ENCODE measurements around the gene ZNF462.

The ZNF462 gene

DNA sequence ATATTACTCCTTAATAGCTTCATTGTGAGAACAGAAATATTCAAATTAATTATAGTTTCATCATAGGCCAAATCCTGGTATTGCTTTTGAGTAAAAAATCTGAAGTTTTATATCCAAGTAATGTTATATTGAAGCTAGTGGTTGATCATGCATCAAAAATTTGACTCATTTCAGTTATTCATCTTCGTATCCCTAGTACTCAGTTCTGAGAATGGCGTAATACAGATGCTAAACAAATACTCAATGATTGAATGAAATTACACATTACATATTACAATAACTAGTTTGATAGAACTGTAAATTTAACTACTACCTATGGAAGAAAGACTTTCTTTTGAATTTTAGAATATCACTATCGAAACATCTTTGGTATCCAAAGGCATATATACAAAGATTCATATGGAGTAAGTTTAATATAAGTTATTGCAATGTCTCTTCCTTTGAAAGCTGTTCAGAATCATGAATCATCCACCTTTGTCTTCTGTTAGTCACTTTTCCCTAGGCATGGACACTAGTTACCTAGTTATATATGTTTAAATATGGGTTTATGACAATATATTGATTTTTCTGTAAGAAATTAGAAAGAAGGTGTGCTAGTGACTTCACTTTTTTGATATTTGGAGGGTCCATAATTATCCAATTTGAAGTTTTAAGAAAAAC is 5.0 kb upstream of the ZNF462 start:
- TF ChIP-seq RAD21 (IDR thresholded peaks at IDR 0.05; ENCODE audit: low read depth): no peak
- no peak for TF ChIP-seq FOXM1 (IDR thresholded peaks at IDR 0.05; ENCODE audit: borderline replicate concordance, low read depth)
- TF ChIP-seq TAF1 (IDR thresholded peaks at IDR 0.05; ENCODE audit: low read depth): no peak
- TF ChIP-seq, protein P1, sequence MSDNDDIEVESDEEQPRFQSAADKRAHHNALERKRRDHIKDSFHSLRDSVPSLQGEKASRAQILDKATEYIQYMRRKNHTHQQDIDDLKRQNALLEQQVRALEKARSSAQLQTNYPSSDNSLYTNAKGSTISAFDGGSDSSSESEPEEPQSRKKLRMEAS (IDR thresholded peaks at IDR 0.05): no peak
- TF ChIP-seq, protein P2, sequence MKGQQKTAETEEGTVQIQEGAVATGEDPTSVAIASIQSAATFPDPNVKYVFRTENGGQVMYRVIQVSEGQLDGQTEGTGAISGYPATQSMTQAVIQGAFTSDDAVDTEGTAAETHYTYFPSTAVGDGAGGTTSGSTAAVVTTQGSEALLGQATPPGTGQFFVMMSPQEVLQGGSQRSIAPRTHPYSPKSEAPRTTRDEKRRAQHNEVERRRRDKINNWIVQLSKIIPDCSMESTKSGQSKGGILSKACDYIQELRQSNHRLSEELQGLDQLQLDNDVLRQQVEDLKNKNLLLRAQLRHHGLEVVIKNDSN (IDR thresholded peaks at IDR 0.05): no peak
- TF ChIP-seq TEAD4 (IDR thresholded peaks at IDR 0.05): no peak
- TF ChIP-seq YY1 (IDR thresholded peaks at IDR 0.05; ENCODE audit: low read depth): no peak
- TF ChIP-seq EGR1 (IDR thresholded peaks at IDR 0.05): no peak
- no peak for TF ChIP-seq CEBPB (IDR thresholded peaks at IDR 0.05)
- no peak for TF ChIP-seq TCF12 (IDR thresholded peaks at IDR 0.05; ENCODE audit: low read depth)
- TF ChIP-seq ZBTB7A (IDR thresholded peaks at IDR 0.05; ENCODE audit: low read depth): no peak
- TF ChIP-seq, protein P3, sequence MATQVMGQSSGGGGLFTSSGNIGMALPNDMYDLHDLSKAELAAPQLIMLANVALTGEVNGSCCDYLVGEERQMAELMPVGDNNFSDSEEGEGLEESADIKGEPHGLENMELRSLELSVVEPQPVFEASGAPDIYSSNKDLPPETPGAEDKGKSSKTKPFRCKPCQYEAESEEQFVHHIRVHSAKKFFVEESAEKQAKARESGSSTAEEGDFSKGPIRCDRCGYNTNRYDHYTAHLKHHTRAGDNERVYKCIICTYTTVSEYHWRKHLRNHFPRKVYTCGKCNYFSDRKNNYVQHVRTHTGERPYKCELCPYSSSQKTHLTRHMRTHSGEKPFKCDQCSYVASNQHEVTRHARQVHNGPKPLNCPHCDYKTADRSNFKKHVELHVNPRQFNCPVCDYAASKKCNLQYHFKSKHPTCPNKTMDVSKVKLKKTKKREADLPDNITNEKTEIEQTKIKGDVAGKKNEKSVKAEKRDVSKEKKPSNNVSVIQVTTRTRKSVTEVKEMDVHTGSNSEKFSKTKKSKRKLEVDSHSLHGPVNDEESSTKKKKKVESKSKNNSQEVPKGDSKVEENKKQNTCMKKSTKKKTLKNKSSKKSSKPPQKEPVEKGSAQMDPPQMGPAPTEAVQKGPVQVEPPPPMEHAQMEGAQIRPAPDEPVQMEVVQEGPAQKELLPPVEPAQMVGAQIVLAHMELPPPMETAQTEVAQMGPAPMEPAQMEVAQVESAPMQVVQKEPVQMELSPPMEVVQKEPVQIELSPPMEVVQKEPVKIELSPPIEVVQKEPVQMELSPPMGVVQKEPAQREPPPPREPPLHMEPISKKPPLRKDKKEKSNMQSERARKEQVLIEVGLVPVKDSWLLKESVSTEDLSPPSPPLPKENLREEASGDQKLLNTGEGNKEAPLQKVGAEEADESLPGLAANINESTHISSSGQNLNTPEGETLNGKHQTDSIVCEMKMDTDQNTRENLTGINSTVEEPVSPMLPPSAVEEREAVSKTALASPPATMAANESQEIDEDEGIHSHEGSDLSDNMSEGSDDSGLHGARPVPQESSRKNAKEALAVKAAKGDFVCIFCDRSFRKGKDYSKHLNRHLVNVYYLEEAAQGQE (IDR thresholded peaks at IDR 0.05; ENCODE audit: low read depth): no peak
- TF ChIP-seq NFIC (IDR thresholded peaks at IDR 0.05): no peak

DNA sequence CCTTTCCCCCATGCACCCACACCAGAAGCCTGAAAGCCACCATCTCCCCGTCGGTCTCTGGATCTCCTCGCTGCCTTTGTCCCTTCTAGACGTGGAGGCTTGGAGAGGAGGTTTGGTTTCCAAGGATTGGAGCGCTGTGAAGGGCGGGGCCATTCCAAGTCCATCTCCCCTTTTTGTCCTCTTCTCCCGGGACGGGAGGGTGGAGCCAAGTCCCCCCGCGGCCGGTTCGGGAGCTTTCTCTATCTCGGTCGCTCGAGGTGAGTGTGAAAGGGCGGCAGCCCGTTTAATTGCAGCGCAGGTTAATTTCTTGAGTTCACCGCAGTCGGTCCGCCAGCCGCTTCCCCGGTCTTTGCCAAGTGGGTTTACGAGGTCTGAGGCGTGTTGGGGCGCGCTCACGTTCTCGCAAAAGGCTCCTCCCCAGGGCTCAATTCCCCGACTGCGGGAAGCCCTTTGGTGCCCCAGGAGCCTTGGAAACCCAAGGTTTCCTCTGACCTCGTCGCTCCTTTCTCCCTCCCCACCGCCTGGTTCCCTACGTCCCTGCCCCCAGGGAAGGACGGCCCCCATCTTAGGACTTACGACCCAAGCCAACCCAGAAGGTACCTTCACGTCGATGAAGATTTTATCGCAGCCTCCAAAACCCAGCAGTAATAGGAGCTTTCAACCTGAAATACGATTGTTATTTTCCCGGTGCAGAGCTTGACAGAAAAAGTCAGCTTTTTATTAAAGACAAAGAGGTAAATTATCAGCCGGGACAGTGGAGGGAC is 2.8 kb upstream of the ZNF462 start:
- TF ChIP-seq NFIC (IDR thresholded peaks at IDR 0.05): no peak
- TF ChIP-seq EP300 (IDR thresholded peaks at IDR 0.05; ENCODE audit: borderline replicate concordance): no peak
- TF ChIP-seq TAF1 (IDR thresholded peaks at IDR 0.05; ENCODE audit: low read depth): no peak
- no peak for TF ChIP-seq TEAD4 (IDR thresholded peaks at IDR 0.05)
- TF ChIP-seq EGR1 (IDR thresholded peaks at IDR 0.05): no peak
- no peak for TF ChIP-seq YY1 (IDR thresholded peaks at IDR 0.05; ENCODE audit: low read depth)
- no peak for TF ChIP-seq TCF12 (IDR thresholded peaks at IDR 0.05; ENCODE audit: low read depth)

DNA sequence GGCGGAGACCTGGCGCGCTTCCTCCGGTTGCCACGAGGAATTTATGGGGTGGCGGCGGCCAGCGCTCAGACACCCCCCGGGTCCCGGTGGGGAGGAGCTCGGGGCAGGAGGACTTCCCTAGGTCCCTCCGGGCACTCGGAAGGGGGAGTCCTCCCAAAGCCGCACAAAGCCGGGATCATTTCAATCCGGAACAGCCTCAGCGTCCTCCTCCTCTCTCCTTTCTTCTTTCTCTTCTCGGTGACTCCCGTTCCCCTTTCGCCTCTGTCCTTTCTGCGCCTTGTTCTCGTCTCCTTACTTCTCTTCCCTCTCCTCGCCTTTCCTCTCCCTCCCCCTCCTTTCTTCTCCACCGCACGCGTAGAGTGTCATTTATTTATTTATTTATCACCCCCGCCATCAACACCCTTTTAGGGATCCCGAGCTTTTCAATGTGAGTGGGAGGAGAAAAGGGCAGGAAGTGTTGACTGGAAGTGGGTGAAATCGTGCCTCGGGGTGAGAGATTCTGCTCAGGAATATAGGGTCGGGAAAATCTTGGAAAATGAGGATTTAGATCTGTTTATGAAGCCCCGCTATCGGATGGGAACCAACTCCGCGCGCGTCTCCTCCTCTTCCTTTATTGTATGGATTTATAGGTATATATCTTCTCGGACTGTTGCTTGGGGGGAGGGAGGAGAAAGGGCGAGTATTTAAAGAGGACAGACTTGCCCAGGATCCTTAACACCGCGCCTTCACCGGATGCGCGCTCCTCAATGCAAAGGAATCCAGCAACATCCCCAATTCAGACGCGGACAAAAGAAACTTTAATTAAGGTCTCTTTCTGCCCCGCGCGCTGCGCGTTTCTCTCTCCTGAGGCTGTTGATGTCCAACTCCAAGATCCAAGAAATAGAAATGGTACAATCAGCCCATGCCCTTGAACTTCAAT is 2.0 kb upstream of the ZNF462 start:
- TF ChIP-seq, protein P1 (IDR thresholded peaks at IDR 0.05): no peak
- TF ChIP-seq TEAD4 (IDR thresholded peaks at IDR 0.05) (no peak), YY1 (IDR thresholded peaks at IDR 0.05; ENCODE audit: low read depth) (no peak), TAF1 (IDR thresholded peaks at IDR 0.05; ENCODE audit: low read depth) (no peak), RAD21 (IDR thresholded peaks at IDR 0.05; ENCODE audit: low read depth) (no peak), CEBPB (IDR thresholded peaks at IDR 0.05) (no peak), FOXM1 (IDR thresholded peaks at IDR 0.05; ENCODE audit: borderline replicate concordance, low read depth) (no peak), EGR1 (IDR thresholded peaks at IDR 0.05) (no peak), NFIC (IDR thresholded peaks at IDR 0.05) (no peak), CREB1 (IDR thresholded peaks at IDR 0.05; ENCODE audit: low read depth) (no peak), TCF12 (IDR thresholded peaks at IDR 0.05; ENCODE audit: low read depth) (no peak), EP300 (IDR thresholded peaks at IDR 0.05; ENCODE audit: borderline replicate concordance) (no peak), ZBTB7A (IDR thresholded peaks at IDR 0.05; ENCODE audit: low read depth) (no peak)
- TF ChIP-seq, protein P2 (IDR thresholded peaks at IDR 0.05): no peak
- TF ChIP-seq, protein P3 (IDR thresholded peaks at IDR 0.05; ENCODE audit: low read depth): no peak

DNA sequence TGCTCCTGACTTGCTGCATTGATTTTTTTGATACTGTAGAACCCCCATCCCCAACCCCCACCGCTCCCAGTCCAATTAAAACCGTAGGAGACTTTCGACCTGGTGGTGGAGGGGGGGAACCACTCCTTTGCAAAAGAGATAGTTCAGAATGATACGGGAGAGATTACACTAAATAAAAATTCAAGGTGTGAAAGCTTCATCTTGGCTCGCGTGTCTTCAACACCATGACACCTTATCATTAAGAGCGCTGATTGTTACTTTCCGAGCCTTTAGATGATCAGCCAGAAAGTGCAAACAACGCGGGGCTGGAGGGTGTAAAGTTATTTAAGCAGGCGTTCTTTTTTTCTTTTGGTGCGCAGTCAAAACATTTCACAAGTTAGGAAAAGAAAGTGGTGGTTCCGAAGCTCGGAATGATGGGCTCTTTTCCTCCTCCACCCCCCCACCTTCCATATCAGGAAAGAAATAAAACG is 1.3 kb upstream of the ZNF462 start:
- TF ChIP-seq RAD21 (IDR thresholded peaks at IDR 0.05; ENCODE audit: low read depth) (no peak), TAF1 (IDR thresholded peaks at IDR 0.05; ENCODE audit: low read depth) (no peak), ZBTB7A (IDR thresholded peaks at IDR 0.05; ENCODE audit: low read depth) (no peak), TCF12 (IDR thresholded peaks at IDR 0.05; ENCODE audit: low read depth) (no peak), CEBPB (IDR thresholded peaks at IDR 0.05) (no peak), FOXM1 (IDR thresholded peaks at IDR 0.05; ENCODE audit: borderline replicate concordance, low read depth) (no peak), NFIC (IDR thresholded peaks at IDR 0.05) (no peak), YY1 (IDR thresholded peaks at IDR 0.05; ENCODE audit: low read depth) (no peak), CREB1 (IDR thresholded peaks at IDR 0.05; ENCODE audit: low read depth) (no peak), TEAD4 (IDR thresholded peaks at IDR 0.05) (no peak), EGR1 (IDR thresholded peaks at IDR 0.05) (no peak), EP300 (IDR thresholded peaks at IDR 0.05; ENCODE audit: borderline replicate concordance) (no peak)
- TF ChIP-seq, protein P2 (IDR thresholded peaks at IDR 0.05): no peak
- TF ChIP-seq, protein P3 (IDR thresholded peaks at IDR 0.05; ENCODE audit: low read depth): no peak
- TF ChIP-seq, protein P1 (IDR thresholded peaks at IDR 0.05): no peak

Data from Ishikawa (cell line).